ENCODE results near the gene CADM1.

DNA sequence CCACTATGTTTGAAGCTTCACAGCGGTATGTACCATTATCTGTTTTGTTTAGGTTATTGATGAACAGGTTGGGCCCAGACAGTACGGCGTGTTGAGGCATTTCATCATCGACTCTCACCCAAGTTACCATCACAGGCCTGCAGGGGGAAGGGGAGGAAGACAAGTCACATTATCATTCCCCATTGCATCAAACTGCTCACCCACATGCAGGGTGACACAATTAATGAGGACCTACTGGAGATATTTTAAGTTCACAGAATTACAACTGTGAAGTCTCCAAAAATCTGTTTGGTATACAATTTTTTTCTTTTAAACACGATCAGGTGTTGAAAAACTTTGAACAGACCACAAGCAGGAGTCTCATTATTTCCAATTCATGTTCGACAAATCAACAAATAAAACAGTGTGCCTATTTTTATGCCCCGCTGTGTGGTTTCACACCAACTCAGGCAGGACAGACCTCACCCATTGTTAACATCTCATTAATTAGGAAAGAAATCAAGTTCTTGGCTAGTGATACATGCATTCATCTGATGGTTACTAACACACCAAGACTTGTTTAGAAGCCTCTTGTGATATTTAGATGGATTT, 289.5 kb downstream of the CADM1 start:
- no peak for TF ChIP-seq EZH2 (IDR thresholded peaks at IDR 0.05; ENCODE audit: borderline replicate concordance, low read depth, low read length, poor library complexity, severe bottlenecking)
- TF ChIP-seq, protein P1, sequence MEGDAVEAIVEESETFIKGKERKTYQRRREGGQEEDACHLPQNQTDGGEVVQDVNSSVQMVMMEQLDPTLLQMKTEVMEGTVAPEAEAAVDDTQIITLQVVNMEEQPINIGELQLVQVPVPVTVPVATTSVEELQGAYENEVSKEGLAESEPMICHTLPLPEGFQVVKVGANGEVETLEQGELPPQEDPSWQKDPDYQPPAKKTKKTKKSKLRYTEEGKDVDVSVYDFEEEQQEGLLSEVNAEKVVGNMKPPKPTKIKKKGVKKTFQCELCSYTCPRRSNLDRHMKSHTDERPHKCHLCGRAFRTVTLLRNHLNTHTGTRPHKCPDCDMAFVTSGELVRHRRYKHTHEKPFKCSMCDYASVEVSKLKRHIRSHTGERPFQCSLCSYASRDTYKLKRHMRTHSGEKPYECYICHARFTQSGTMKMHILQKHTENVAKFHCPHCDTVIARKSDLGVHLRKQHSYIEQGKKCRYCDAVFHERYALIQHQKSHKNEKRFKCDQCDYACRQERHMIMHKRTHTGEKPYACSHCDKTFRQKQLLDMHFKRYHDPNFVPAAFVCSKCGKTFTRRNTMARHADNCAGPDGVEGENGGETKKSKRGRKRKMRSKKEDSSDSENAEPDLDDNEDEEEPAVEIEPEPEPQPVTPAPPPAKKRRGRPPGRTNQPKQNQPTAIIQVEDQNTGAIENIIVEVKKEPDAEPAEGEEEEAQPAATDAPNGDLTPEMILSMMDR (conservative IDR thresholded peaks at IDR 0.05; ENCODE audit: low read depth, low read length): no peak
